GM12892 (cell line): ENCODE data around the gene SLC37A1.

Source experiments
- POLR2A ChIP-seq: IDR thresholded peaks from 2 replicates; pipeline ENCODE4 v1.6.1; 2011; ENCODE audit warnings: low read depth, low read length, control low read depth
- POLR2AphosphoS5 ChIP-seq: IDR thresholded peaks from 2 replicates; pipeline ENCODE4 v1.6.1; 2011; ENCODE audit warnings: low read depth, low read length, control low read depth
- TAF1 ChIP-seq: IDR thresholded peaks from 2 replicates; pipeline ENCODE4 v1.6.1; 2011; ENCODE audit warnings: low read depth, mild to moderate bottlenecking, control low read depth, low read length, borderline replicate concordance

DNA sequence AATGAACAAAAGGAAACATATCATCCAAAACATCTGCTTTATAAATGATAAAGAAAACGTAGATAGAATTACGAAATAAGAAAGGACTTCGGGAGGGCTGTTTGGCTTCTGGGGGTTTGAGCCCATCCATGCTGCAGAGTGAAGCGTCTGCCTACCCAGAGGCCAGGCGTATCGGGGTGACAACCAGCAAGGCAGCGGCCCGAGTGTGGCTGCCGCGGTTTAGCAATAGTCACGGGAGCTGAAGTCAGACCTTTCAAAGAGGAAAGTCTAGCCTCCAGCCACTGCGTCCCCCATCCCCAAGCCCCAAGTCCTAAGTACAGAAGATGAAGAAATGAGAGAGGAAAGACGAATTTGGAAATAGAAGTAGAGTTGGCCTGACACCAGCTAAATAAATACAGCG is 8.6 kb downstream of the SLC37A1 start:
- TF ChIP-seq POLR2A (no peak), POLR2AphosphoS5 (no peak), TAF1 (no peak)
